Mesenchymal stem cell (in vitro differentiated cells and primary cell): ENCODE measurements around the gene EARS2.

Experiments used
- DNase-seq: peaks from one replicate; pipeline ENCODE4 v3.0.0-alpha.2; 2013
- H2AFZ ChIP-seq: one replicate; pipeline ENCODE4 v1.6.1; 2013; ENCODE audit warnings: low read depth, mild to moderate bottlenecking, control low read depth, inconsistent platforms, low read length, moderate library complexity
- H2AK5ac ChIP-seq: 2 replicates; pipeline ENCODE4 v1.6.1; 2013; ENCODE audit warnings: low read length, moderate library complexity, mild to moderate bottlenecking, inconsistent platforms; ENCODE audit not compliant: severe bottlenecking
- H2BK120ac ChIP-seq: one replicate; pipeline ENCODE4 v1.6.1; 2013; ENCODE audit warnings: low read depth, mild to moderate bottlenecking, inconsistent platforms, low read length, moderate library complexity
- H2BK12ac ChIP-seq, 2 experiments: one replicate each; pipeline ENCODE4 v1.6.1; 2013; ENCODE audit warnings: inconsistent platforms in 2 of 2, low read length in 2 of 2, mild to moderate bottlenecking in 2 of 2, moderate library complexity in 2 of 2, control low read depth in 1 of 2
- H2BK15ac ChIP-seq: one replicate; pipeline ENCODE4 v1.6.1; 2013; ENCODE audit warnings: mild to moderate bottlenecking, low read depth, inconsistent platforms; ENCODE audit not compliant: poor library complexity, severe bottlenecking
- H2BK5ac ChIP-seq: 2 replicates; pipeline ENCODE4 v1.6.1; 2013; ENCODE audit warnings: low read depth, mild to moderate bottlenecking, low read length, control low read depth, inconsistent platforms; ENCODE audit not compliant: poor library complexity, severe bottlenecking
- H3K14ac ChIP-seq, 2 experiments: one replicate each; pipeline ENCODE4 v1.6.1; 2013; ENCODE audit warnings: inconsistent platforms in 2 of 2, low read length in 2 of 2, control low read depth in 1 of 2, mild to moderate bottlenecking in 1 of 2, moderate library complexity in 1 of 2
- H3K18ac ChIP-seq, 2 experiments: one replicate each; pipeline ENCODE4 v1.6.1; 2013; ENCODE audit warnings: inconsistent platforms in 2 of 2, low read length in 2 of 2, control low read depth in 1 of 2, low read depth in 1 of 2, mild to moderate bottlenecking in 1 of 2
- H3K23ac ChIP-seq, 2 experiments: one replicate each; pipeline ENCODE4 v1.6.1; 2013; ENCODE audit warnings: inconsistent platforms in 2 of 2, low read length in 2 of 2, mild to moderate bottlenecking in 2 of 2, moderate library complexity in 2 of 2, control low read depth in 1 of 2
- H3K27ac ChIP-seq: 2 replicates; pipeline ENCODE4 v1.5.1; 2013; ENCODE audit warnings: mild to moderate bottlenecking, moderate library complexity, low read length, control low read depth, inconsistent platforms; ENCODE audit not compliant: poor library complexity, severe bottlenecking
- H3K27me3 ChIP-seq, 2 experiments: 2 replicates each; pipeline versions ENCODE4 v1.6.1 to v1.7.0; 2013; ENCODE audit warnings: low read length in 2 of 2, mild to moderate bottlenecking in 2 of 2, moderate library complexity in 2 of 2, control low read depth in 1 of 2, inconsistent platforms in 1 of 2; ENCODE audit not compliant: control insufficient read depth in 1 of 2, insufficient read depth in 1 of 2
- H3K36me3 ChIP-seq, 2 experiments: 2 replicates each; pipeline versions ENCODE4 v1.6.1 to v1.7.0; 2013; ENCODE audit warnings: low read length in 2 of 2, control low read depth in 1 of 2, inconsistent platforms in 1 of 2, low read depth in 1 of 2, mild to moderate bottlenecking in 1 of 2; ENCODE audit not compliant: insufficient read depth in 2 of 2, control insufficient read depth in 1 of 2
- H3K4ac ChIP-seq, 2 experiments: one replicate each; pipeline ENCODE4 v1.6.1; 2013; ENCODE audit warnings: inconsistent platforms in 2 of 2, low read length in 2 of 2, mild to moderate bottlenecking in 2 of 2, moderate library complexity in 2 of 2, control low read depth in 1 of 2, low read depth in 1 of 2
- H3K4me1 ChIP-seq: 2 replicates; pipeline ENCODE4 v1.6.1; 2013; ENCODE audit warnings: low read depth, low read length, control low read depth; ENCODE audit not compliant: control insufficient read depth, insufficient read depth
- H3K4me2 ChIP-seq: 2 replicates; pipeline ENCODE4 v1.6.1; 2013; ENCODE audit warnings: low read length, mild to moderate bottlenecking, inconsistent platforms; ENCODE audit not compliant: poor library complexity, severe bottlenecking
- H3K4me3 ChIP-seq, 2 experiments: 2 replicates each; pipeline versions ENCODE4 v1.5.1 to v1.7.0; 2013; ENCODE audit warnings: low read length in 2 of 2, mild to moderate bottlenecking in 2 of 2, control low read depth in 1 of 2, low read depth in 1 of 2; ENCODE audit not compliant: insufficient read depth in 1 of 2
- H3K79me1 ChIP-seq: replicated peaks from 2 replicates; pipeline ENCODE4 v1.6.1; 2013; ENCODE audit warnings: mild to moderate bottlenecking, control low read depth, low read length, inconsistent platforms; ENCODE audit not compliant: poor library complexity, severe bottlenecking
- H3K9ac ChIP-seq: 2 replicates; pipeline ENCODE4 v1.7.0; 2013; ENCODE audit warnings: mild to moderate bottlenecking, low read length, moderate library complexity
- H3K9me3 ChIP-seq: 2 replicates; pipeline ENCODE4 v1.7.0; 2013; ENCODE audit warnings: mild to moderate bottlenecking, low read length; ENCODE audit not compliant: control insufficient read depth
- H4K8ac ChIP-seq: one replicate; pipeline ENCODE4 v1.6.1; 2013; ENCODE audit warnings: inconsistent platforms, mild to moderate bottlenecking, low read length, moderate library complexity
- H4K91ac ChIP-seq: one replicate; pipeline ENCODE4 v1.6.1; 2013; ENCODE audit warnings: mild to moderate bottlenecking, low read length, inconsistent platforms
- WGBS: methylation state at CpG from one replicate; pipeline ENCODE4 v1.1.7; 2013; ENCODE audit warnings: mixed read lengths; 5-methylcytosine and 5-hydroxymethylcytosine counted together

Gene EARS2

DNA sequence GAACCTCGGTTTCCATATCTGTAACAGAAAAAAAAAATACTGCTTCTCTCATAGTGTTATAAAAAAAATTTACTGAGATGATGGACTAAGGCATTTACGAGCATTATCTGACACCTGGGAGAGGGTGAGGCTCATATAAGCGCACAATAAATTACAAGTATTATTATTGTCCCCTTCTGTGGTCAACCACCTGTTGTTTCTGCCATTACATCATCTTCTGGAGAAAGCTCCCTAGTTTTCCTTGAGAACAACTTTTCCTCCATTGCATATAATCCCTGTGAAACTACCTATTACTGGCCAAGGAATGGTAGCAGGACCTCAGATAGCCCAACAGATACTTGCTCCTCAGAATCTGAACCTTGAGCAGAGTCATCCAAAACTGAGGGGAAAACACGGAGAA is 35.2 kb downstream of the EARS2 start:
- Histone ChIP-seq H2BK12ac (no peak overlapping the region), H3K4me2 (no peak overlapping the region), H3K36me3 (peaks cover 35 to 65% of the 10 kb centered on the region in 2 experiments), H3K23ac (no peak overlapping the region), H3K9ac (no peak overlapping the region), H3K18ac (no peak overlapping the region), H3K4me3 (no peak overlapping the region), H3K79me1 (peaks cover 6% of the 10 kb centered on the region), H2BK15ac (no peak overlapping the region), H3K4me1 (peaks cover 1% of the 10 kb centered on the region), H4K91ac (no peak overlapping the region), H2AK5ac (no peak overlapping the region), H3K27me3 (no peaks in the 10 kb centered on the region), H2BK120ac (no peak overlapping the region), H3K9me3 (no peaks in the 10 kb centered on the region), H3K4ac (no peak overlapping the region), H3K27ac (no peak overlapping the region), H3K14ac (no peak overlapping the region), H2AFZ (no peak overlapping the region), H2BK5ac (no peak overlapping the region), H4K8ac (no peak overlapping the region)
- DNase-seq = no peak
- WGBS = 99% methylated on average over 3 of the region's 4 CpGs

DNA sequence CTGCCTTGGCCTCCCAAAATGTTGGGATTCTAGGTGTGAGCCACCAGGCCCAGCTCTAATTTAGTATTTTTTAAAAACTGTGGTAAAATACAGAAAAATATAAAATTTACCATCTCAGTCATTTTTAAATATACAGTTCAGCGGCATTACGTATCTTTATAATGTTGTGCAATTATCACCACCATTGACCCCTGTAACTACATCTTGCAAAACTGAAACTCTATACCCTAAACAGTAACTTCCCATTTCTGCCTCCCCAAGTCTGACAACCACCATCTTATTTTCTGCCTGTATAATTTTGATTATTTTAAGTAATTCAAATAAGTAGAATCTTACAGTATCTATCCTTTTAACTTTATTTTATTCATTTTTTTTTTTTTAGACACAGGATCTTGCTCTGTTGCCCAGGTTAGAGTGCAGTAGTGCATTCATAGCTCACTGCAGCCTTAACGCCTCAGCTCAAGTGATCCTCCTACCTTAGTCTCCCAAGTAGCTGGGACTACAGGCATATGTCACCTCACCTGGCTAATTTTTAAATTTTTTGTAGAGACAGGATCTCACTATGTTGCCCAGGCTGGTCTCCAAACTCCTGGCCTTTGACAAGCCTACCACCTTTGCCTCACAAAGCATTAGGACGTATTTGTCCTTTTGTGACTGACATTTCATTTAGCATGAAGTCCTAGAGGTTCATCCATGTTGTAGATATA is 36.0 kb downstream of the EARS2 start:
- 99% methylated on average over 3 of the region's 4 CpGs for WGBS
- Histone ChIP-seq H2BK120ac (no peak overlapping the region), H3K18ac (no peak overlapping the region), H3K14ac (no peak overlapping the region), H3K79me1 (peaks cover 4% of the 10 kb centered on the region), H4K8ac (no peak overlapping the region), H3K9me3 (no peaks in the 10 kb centered on the region), H2BK12ac (no peak overlapping the region), H4K91ac (no peak overlapping the region), H3K4me3 (no peak overlapping the region), H2AFZ (no peak overlapping the region), H3K9ac (no peak overlapping the region), H2BK15ac (no peak overlapping the region), H3K27ac (no peak overlapping the region), H3K36me3 (peaks cover 34 to 58% of the 10 kb centered on the region in 2 experiments), H3K4ac (no peak overlapping the region), H2BK5ac (no peak overlapping the region), H3K27me3 (no peaks in the 10 kb centered on the region), H3K23ac (no peak overlapping the region), H3K4me1 (peaks cover 1% of the 10 kb centered on the region), H3K4me2 (no peak overlapping the region), H2AK5ac (no peak overlapping the region)
- no peak for DNase-seq

DNA sequence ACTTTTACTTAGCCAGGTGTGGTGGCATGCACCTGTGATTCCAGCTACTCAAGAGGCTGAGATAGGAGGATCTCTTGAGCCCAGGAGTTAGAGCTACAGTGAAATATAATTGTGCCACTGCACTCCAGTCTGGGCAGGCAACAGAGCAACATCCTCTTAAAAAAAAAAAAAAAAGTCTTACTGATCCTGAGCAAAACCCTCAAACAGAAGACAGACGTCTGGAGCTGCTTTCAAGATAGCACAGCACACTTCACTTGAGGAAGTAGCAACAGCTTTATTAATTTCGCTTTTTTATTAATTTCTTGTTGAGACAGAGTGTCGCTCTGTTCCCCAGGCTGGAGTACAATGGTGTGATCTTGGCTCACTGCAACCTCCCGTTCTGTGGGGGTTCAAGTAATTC is 36.6 kb downstream of the EARS2 start:
- H3K14ac ChIP-seq = no peak overlapping the region
- H3K9ac ChIP-seq = no peak overlapping the region
- no peak overlapping the region for H3K23ac ChIP-seq
- H3K4me2 ChIP-seq = no peak overlapping the region
- H2BK120ac ChIP-seq = no peak overlapping the region
- H2BK15ac ChIP-seq = no peak overlapping the region
- 93% methylated on average over 4 of the region's 4 CpGs for WGBS
- no peak overlapping the region for H2AK5ac ChIP-seq
- no peak overlapping the region for H2BK12ac ChIP-seq
- H3K79me1 ChIP-seq = peaks cover 4% of the 10 kb centered on the region
- H3K9me3 ChIP-seq = no peaks in the 10 kb centered on the region
- H2BK5ac ChIP-seq = no peak overlapping the region
- H3K4me3 ChIP-seq = no peak overlapping the region
- no peak overlapping the region for H2AFZ ChIP-seq
- peaks cover 33 to 56% of the 10 kb centered on the region in 2 experiments for H3K36me3 ChIP-seq
- no peak overlapping the region for H4K91ac ChIP-seq
- H3K27ac ChIP-seq = no peak overlapping the region
- H3K4me1 ChIP-seq = peaks cover 1% of the 10 kb centered on the region
- no peak overlapping the region for H4K8ac ChIP-seq
- no peak overlapping the region for H3K18ac ChIP-seq
- H3K4ac ChIP-seq = no peak overlapping the region
- no peak for DNase-seq
- no peaks in the 10 kb centered on the region for H3K27me3 ChIP-seq

DNA sequence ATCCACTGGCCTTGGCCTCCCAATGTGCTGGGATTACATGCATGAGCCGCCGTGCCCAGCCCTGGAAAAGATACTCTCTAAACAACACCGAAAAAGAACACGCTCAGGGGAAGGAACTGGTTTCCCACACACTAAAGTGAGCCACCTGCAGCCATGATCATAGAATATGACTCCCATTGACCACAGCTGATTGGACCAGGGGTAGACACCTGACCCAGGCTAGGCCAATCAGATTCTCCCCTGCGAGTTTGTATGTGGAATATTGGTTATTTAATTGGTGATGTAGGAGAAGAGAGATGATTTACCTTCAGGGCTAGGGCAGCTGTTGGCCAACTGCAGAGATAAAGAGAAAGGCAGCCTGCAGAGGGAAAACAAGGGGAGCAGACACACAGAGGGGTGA is 37.9 kb downstream of the EARS2 start:
- Histone ChIP-seq H4K8ac (no peak overlapping the region), H2BK120ac (no peak overlapping the region), H3K27me3 (no peaks in the 10 kb centered on the region), H3K27ac (no peak overlapping the region), H3K18ac (no peak overlapping the region), H3K4me3 (no peak overlapping the region), H2BK5ac (no peak overlapping the region), H3K9me3 (no peaks in the 10 kb centered on the region), H4K91ac (no peak overlapping the region), H3K4ac (no peak overlapping the region), H3K79me1 (peaks cover 1% of the 10 kb centered on the region), H3K14ac (no peak overlapping the region), H3K4me1 (peaks cover 1% of the 10 kb centered on the region), H3K36me3 (peaks cover 25 to 55% of the 10 kb centered on the region in 2 experiments), H2BK12ac (no peak overlapping the region), H3K4me2 (no peak overlapping the region), H2AFZ (no peak overlapping the region), H3K9ac (no peak overlapping the region), H2BK15ac (no peak overlapping the region), H2AK5ac (no peak overlapping the region), H3K23ac (no peak overlapping the region)
- no peak for DNase-seq
- 100% methylated on average over 5 of the region's 5 CpGs for WGBS
